Central memory CD8-positive, alpha-beta T cell (primary cell): ENCODE results near the gene C2orf69.
"Not testable (repeated sequence)": the region's sequence is repeated elsewhere in the genome, so short reads cannot be mapped to it uniquely, and the experiment has no call there.

Source experiments
- ATAC-seq: fragments of 150-1000 bp; cut with Tn5 transposase; replicated peaks from 2 replicates; pipeline ENCODE4 v1.10.0; 2022; ENCODE audit warnings: mild to moderate bottlenecking, moderate FRiP score, moderate number of reproducible peaks; ENCODE audit not compliant: poor library complexity, severe bottlenecking; ENCODE audit errors: extremely low read depth
- DNase-seq, 2 donors: peaks; one replicate each; pipeline ENCODE4 v3.0.0; 2021; ENCODE audit warnings: low spot score in 2 of 2
- H3K27ac Mint-ChIP-seq: one replicate; pipeline ENCODE4 v1.8.0; 2022; ENCODE audit warnings: low read depth, mild to moderate bottlenecking, moderate library complexity, mixed read lengths
- H3K27me3 Mint-ChIP-seq: one replicate; pipeline ENCODE4 v1.8.0; 2022; ENCODE audit warnings: mixed read lengths
- H3K36me3 Mint-ChIP-seq: one replicate; pipeline ENCODE4 v1.8.0; 2022; ENCODE audit warnings: mild to moderate bottlenecking, moderate library complexity, mixed read lengths; ENCODE audit not compliant: insufficient read depth
- H3K4me1 Mint-ChIP-seq: one replicate; pipeline ENCODE4 v1.8.0; 2022; ENCODE audit warnings: mixed read lengths
- H3K4me3 Mint-ChIP-seq: one replicate; pipeline ENCODE4 v1.8.0; 2022; ENCODE audit warnings: mild to moderate bottlenecking, moderate library complexity, mixed read lengths
- H3K9me3 Mint-ChIP-seq: one replicate; pipeline ENCODE4 v1.8.0; 2022; ENCODE audit warnings: mixed read lengths

C2orf69 gene

GRCh38 chr2:199896617-199897016 is 14.5 kb upstream of the C2orf69 start:
- H3K27ac Mint-ChIP-seq = no peak overlapping the region

GRCh38 chr2:199901942-199902341 is 9.2 kb upstream of the C2orf69 start:
- H3K27ac Mint-ChIP-seq = no peak overlapping the region
- H3K4me1 Mint-ChIP-seq = no peaks in the 10 kb centered on the region
- H3K9me3 Mint-ChIP-seq = no peaks in the 10 kb centered on the region
- H3K36me3 Mint-ChIP-seq = no peaks in the 10 kb centered on the region
- H3K4me3 Mint-ChIP-seq = no peak overlapping the region
- ATAC-seq = no peak
- peaks cover 59% of the 10 kb centered on the region for H3K27me3 Mint-ChIP-seq
- no peak for DNase-seq

More at GRCh38 chr2:199896617-199897016, 14.5 kb upstream of the C2orf69 start:
- H3K36me3 Mint-ChIP-seq = no peaks in the 10 kb centered on the region
- no peaks in the 10 kb centered on the region for H3K4me1 Mint-ChIP-seq
- no peak for ATAC-seq
- no peak for DNase-seq
- peaks cover 17% of the 10 kb centered on the region for H3K27me3 Mint-ChIP-seq
- no peaks in the 10 kb centered on the region for H3K9me3 Mint-ChIP-seq
- H3K4me3 Mint-ChIP-seq = no peak overlapping the region

- H3K9me3 Mint-ChIP-seq = no peaks in the 10 kb centered on the region
- no peaks in the 10 kb centered on the region for H3K36me3 Mint-ChIP-seq
- no peak overlapping the region for H3K27ac Mint-ChIP-seq
- no peak overlapping the region for H3K4me3 Mint-ChIP-seq
- DNase-seq (no peak), ATAC-seq (no peak)
- H3K27me3 Mint-ChIP-seq = peaks cover 63% of the 10 kb centered on the region
- H3K4me1 Mint-ChIP-seq = no peaks in the 10 kb centered on the region
Measured at GRCh38 chr2:199902486-199903110, 8.5 kb upstream of the C2orf69 start.

- no peaks in the 10 kb centered on the region for H3K36me3 Mint-ChIP-seq
- H3K27me3 Mint-ChIP-seq = peaks cover 68% of the 10 kb centered on the region
- ATAC-seq (no peak), DNase-seq (no peak)
- H3K9me3 Mint-ChIP-seq = no peaks in the 10 kb centered on the region
- H3K4me3 Mint-ChIP-seq = no peak overlapping the region
- no peak overlapping the region for H3K27ac Mint-ChIP-seq
- H3K4me1 Mint-ChIP-seq = no peaks in the 10 kb centered on the region
Measured at GRCh38 chr2:199903111-199903510, 8.0 kb upstream of the C2orf69 start.

GRCh38 chr2:199907008-199907714 is 3.9 kb upstream of the C2orf69 start:
- Mint-ChIP-seq H3K4me1 (peaks cover 16% of the 10 kb centered on the region), H3K27ac (no peak overlapping the region), H3K36me3 (peaks cover 8% of the 10 kb centered on the region), H3K4me3 (no peak overlapping the region), H3K27me3 (peaks cover 51% of the 10 kb centered on the region), H3K9me3 (no peaks in the 10 kb centered on the region)
- ATAC-seq (no peak), DNase-seq (no peak)

DNA sequence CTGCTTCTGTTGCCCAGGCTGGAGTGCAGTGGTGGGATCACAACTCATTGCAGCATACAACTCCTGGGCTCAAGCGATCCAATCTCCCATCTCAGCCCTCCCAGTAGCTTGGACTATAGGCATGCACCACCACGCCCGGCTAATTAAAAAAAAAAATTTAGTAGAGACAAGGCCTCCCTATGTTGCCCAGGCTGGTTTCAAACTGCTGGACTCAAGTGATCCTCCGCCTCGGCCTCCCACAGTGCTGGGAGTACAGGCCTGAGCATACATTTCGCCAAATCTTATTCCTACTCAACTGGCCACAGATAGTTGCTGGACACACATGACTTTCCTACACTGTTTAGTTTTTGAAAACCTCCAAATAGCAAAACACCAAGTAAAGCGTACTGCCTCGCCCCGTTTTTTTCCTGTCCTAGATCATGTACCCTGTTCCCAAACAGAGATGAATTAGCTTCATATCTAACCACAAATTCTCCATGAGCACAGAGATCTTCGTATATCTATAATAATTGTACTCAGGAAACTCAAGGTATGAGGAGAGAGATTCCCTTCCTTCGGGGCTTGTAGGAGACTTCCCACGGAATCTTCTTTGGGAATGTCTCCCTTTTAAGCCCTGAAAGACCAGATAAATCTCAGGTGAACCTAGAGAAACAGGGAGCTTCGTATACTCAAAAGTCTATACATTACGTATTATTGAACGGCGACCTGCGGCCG is 598 bp upstream of the C2orf69 start:
- peaks cover 31% of the 10 kb centered on the region for H3K4me1 Mint-ChIP-seq
- peaks cover 27% of the 10 kb centered on the region for H3K27me3 Mint-ChIP-seq
- H3K27ac Mint-ChIP-seq = peak overlapping the region; percentile 96
- peak overlapping the region; percentile 98 for H3K4me3 Mint-ChIP-seq
- H3K9me3 Mint-ChIP-seq = no peaks in the 10 kb centered on the region
- H3K36me3 Mint-ChIP-seq = peaks cover 9% of the 10 kb centered on the region
- DNase-seq (no peak), ATAC-seq (no peak)

DNA sequence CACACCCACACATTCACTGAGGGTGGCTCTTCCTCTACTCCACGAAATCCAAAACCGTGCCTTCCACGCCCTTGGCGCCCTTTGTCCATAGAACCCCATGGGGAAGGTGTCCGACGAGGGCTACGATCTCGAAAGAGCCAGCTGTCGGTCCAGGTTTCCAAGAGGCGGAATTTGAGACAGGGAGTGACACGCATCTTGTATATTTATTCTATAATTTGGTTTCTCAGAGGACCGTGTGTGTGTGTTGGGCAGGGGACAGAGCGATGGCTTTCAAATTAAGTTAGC is 726 bp downstream of the C2orf69 start:
- Mint-ChIP-seq H3K4me3 (peak overlapping the region; percentile 98), H3K36me3 (peaks cover 9% of the 10 kb centered on the region), H3K4me1 (peaks cover 43% of the 10 kb centered on the region), H3K27ac (peak overlapping the region; percentile 96), H3K9me3 (no peaks in the 10 kb centered on the region), H3K27me3 (peaks cover 15% of the 10 kb centered on the region)
- ATAC-seq (peak; percentile 6), DNase-seq (no peak)

GRCh38 chr2:199912553-199913114 is 1.5 kb downstream of the C2orf69 start:
- DNase-seq, H3K9me3 Mint-ChIP-seq, H3K27me3 Mint-ChIP-seq, ATAC-seq: not testable (repeated sequence)
- Mint-ChIP-seq H3K27ac (peak overlapping the region; percentile 96), H3K36me3 (peaks cover 11% of the 10 kb centered on the region), H3K4me1 (peaks cover 44% of the 10 kb centered on the region), H3K4me3 (peak overlapping the region; percentile 98)

DNA sequence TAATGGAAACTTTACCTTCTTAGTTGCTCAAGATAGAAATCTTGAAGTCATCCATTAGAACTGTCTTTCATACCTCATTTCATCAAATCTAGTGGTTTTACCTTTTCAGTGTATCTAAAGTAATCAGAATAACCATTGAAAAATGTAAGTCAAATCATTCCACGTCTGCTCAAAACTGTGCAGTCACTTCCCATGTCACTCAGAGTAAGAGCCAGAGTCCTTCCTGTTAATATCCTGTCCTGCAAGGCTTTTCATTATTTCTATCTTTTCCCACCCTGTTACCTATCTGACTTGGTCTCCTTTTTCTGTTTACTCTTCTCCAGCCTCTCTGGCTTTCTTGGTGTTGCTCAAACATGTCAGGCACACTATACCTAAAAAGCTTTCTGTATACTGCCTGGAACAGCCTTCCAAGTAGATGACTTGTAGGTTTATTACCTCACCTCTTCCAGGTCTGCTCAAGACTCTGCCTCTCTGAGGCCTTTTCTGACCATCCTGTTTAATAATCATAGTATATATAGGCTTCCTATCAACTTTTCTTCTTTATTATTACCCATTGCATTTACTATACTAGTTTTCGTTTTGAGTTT is 3.4 kb downstream of the C2orf69 start:
- Mint-ChIP-seq H3K4me1 (peaks cover 49% of the 10 kb centered on the region), H3K9me3 (no peaks in the 10 kb centered on the region), H3K36me3 (peaks cover 13% of the 10 kb centered on the region), H3K27me3 (no peaks in the 10 kb centered on the region), H3K27ac (peak overlapping the region; percentile 9), H3K4me3 (no peak overlapping the region)
- DNase-seq (no peak), ATAC-seq (no peak)

- no peaks in the 10 kb centered on the region for H3K9me3 Mint-ChIP-seq
- ATAC-seq (no peak), DNase-seq (no peak)
- H3K4me1 Mint-ChIP-seq = peaks cover 42% of the 10 kb centered on the region
- no peak overlapping the region for H3K4me3 Mint-ChIP-seq
- no peak overlapping the region for H3K27ac Mint-ChIP-seq
- H3K36me3 Mint-ChIP-seq = peaks cover 6% of the 10 kb centered on the region
- H3K27me3 Mint-ChIP-seq = no peaks in the 10 kb centered on the region
Measured at GRCh38 chr2:199916980-199917379, 5.9 kb downstream of the C2orf69 start.

DNA sequence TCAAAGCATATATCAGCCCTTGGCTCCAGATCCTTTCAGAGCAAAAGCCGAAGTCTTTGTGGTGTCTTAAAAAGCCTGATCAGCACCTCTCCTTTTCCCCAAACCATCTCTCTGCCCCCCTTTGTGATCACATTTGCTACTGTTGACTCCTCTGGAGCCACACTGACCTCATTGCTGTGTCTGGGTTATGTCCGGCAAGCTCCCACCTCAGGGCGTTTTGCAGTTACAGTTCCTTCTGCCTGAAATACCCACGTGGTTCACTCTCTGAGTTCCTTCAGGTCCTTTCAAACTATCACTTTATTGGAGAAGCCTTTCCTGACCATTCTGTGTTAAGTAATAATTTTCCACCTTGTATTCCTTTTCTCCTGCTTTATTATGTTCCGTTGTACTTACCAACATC is 11.8 kb downstream of the C2orf69 start:
- Mint-ChIP-seq H3K9me3 (no peaks in the 10 kb centered on the region), H3K27me3 (no peaks in the 10 kb centered on the region), H3K27ac (peak overlapping the region; percentile 84), H3K4me1 (peaks cover 29% of the 10 kb centered on the region), H3K36me3 (peaks cover 16% of the 10 kb centered on the region), H3K4me3 (no peak overlapping the region)
- no peak for ATAC-seq
- DNase-seq = no peak

DNA sequence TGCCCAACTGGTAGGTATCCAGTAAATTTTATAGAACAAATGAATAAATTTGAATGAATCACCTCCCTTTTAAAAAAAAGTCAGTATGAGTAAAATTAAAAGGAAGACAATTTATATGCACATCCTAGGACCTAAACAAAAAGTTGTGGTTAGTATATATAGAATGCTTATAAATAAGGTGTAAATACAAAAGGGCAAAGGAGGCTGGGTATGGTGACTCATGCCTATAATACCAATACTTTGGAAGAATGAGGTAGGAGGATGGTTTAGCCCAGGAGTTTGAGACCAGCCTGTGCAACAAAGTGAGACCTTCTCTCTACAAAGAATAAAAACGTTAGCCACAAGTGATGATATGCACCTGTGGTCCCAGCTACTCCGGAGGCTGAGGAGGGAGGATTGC is 12.8 kb downstream of the C2orf69 start:
- no peak for DNase-seq
- peaks cover 26% of the 10 kb centered on the region for H3K4me1 Mint-ChIP-seq
- no peaks in the 10 kb centered on the region for H3K27me3 Mint-ChIP-seq
- no peak overlapping the region for H3K4me3 Mint-ChIP-seq
- no peaks in the 10 kb centered on the region for H3K9me3 Mint-ChIP-seq
- H3K27ac Mint-ChIP-seq = peak overlapping the region; percentile 71
- ATAC-seq = no peak
- peaks cover 17% of the 10 kb centered on the region for H3K36me3 Mint-ChIP-seq
